Endothelial cell of umbilical vein (primary cell): ENCODE results near the gene KRT33A. TPM values are rescaled to one million over a fixed set of nuclear protein-coding genes. Genes with fewer than 3 reads are reported as not detected.

Experiments used
- BruUV-seq: library from RNA; stranded (reverse); fragments of 400-500 nt; replicated peaks from 2 replicates; lab custom pipeline; 2021; lab: Mats Ljungman, UMichigan
- CTCF ChIA-PET: fragments of 300-600, 350-600 bp; sonication (Branson Sonifier 250); formaldehyde crosslinking; loops from one replicate; lab custom pipeline; 2021; ENCODE audit warnings: antibody characterized with exemption, inconsistent platforms; lab: Charles Lee
- POLR2A ChIA-PET: fragments of 300-600, 350-600 bp; sonication (Branson Sonifier 250); formaldehyde crosslinking; loops from one replicate; lab custom pipeline; 2021; ENCODE audit warnings: antibody characterized with exemption, inconsistent platforms; lab: Charles Lee
- DNase-seq: peaks from one replicate; pipeline ENCODE4 v3.0.0-alpha.2; 2011; ENCODE audit warnings: low read depth, low spot score
- FAIRE-seq: peaks from 2 replicates; lab custom pipeline; 2011; peaks lifted over from hg19 to GRCh38; lab: Jason Lieb, UNC
- H2AFZ ChIP-seq: 2 replicates; pipeline ENCODE4 v1.6.0; 2012; ENCODE audit warnings: low read depth, low read length, control low read depth, inconsistent platforms
- H3K27ac ChIP-seq: 2 replicates; pipeline ENCODE4 v1.5.1; 2011; ENCODE audit warnings: low read depth, mild to moderate bottlenecking, control low read depth, low read length, moderate library complexity; ENCODE audit not compliant: insufficient read depth
- H3K27me3 ChIP-seq, 2 experiments: 2 replicates each; pipeline versions ENCODE4 v1.6.0 to v1.6.1; 2011; ENCODE audit warnings: low read length in 2 of 2, mixed read lengths in 1 of 2; ENCODE audit not compliant: control insufficient read depth in 2 of 2, insufficient read depth in 2 of 2
- H3K36me3 ChIP-seq, 2 experiments: 2 replicates in 1 of 2; 3 replicates in 1 of 2; pipeline ENCODE4 v1.5.1; 2011; ENCODE audit warnings: low read length in 2 of 2, mild to moderate bottlenecking in 1 of 2, moderate library complexity in 1 of 2; ENCODE audit not compliant: control insufficient read depth in 2 of 2, insufficient read depth in 2 of 2; ENCODE audit errors: extremely low read depth in 1 of 2
- H3K4me1 ChIP-seq: 3 replicates; pipeline ENCODE4 v1.5.1; 2011; ENCODE audit warnings: mild to moderate bottlenecking, low read length; ENCODE audit not compliant: control insufficient read depth, insufficient read depth; ENCODE audit errors: extremely low read depth
- H3K4me2 ChIP-seq: 2 replicates; pipeline ENCODE4 v1.6.1; 2011; ENCODE audit warnings: low read length, control low read depth, mixed read lengths; ENCODE audit not compliant: insufficient read depth
- H3K4me3 ChIP-seq, 3 experiments: fragments of 200-600 bp in 1 of 3; sonication (generic), shearing (Covaris generic) in 1 of 3; replicated peaks in 1 of 3; 2 replicates each; pipeline ENCODE4 v1.5.1; 2011 to 2016; ENCODE audit warnings: control low read depth in 3 of 3, low read length in 3 of 3, mild to moderate bottlenecking in 2 of 3, inconsistent platforms in 1 of 3, low read depth in 1 of 3, moderate library complexity in 1 of 3; ENCODE audit not compliant: insufficient read depth in 1 of 3
- H3K79me2 ChIP-seq: 2 replicates; pipeline ENCODE4 v1.6.0; 2012; ENCODE audit warnings: low read length, inconsistent platforms; ENCODE audit not compliant: control insufficient read depth, insufficient read depth
- H3K9ac ChIP-seq: replicated peaks from 2 replicates; pipeline ENCODE3; 2011; ENCODE audit warnings: low read length, control low read depth; ENCODE audit not compliant: insufficient read depth; ENCODE audit errors: extremely low read depth
- H3K9me1 ChIP-seq: replicated peaks from 3 replicates; pipeline ENCODE4 v1.6.0; 2011; ENCODE audit warnings: mild to moderate bottlenecking, low read length; ENCODE audit not compliant: control insufficient read depth, insufficient read depth; ENCODE audit errors: extremely low read depth
- H3K9me3 ChIP-seq: replicated peaks from 2 replicates; pipeline ENCODE4 v1.5.1; 2012; ENCODE audit warnings: low read length, inconsistent platforms; ENCODE audit not compliant: control insufficient read depth, insufficient read depth
- H4K20me1 ChIP-seq: replicated peaks from 2 replicates; pipeline ENCODE3; 2011; ENCODE audit warnings: mild to moderate bottlenecking, low read length; ENCODE audit not compliant: control insufficient read depth, insufficient read depth; ENCODE audit errors: extremely low read depth
- CTCF ChIP-seq, 2 donors: IDR thresholded peaks; 1 replicate in 1 of 2; 2 replicates in 1 of 2; pipeline ENCODE4 v1.5.1; 2011; ENCODE audit warnings: low read length in 2 of 2, mild to moderate bottlenecking in 2 of 2, moderate library complexity in 2 of 2, control low read depth in 1 of 2, inconsistent platforms in 1 of 2, low read depth in 1 of 2; ENCODE audit not compliant: insufficient read depth in 1 of 2; ENCODE audit errors: extremely low read depth in 1 of 2
- EZH2 ChIP-seq: IDR thresholded peaks from 2 replicates; pipeline ENCODE4 v1.6.1; 2012; ENCODE audit warnings: borderline replicate concordance, low read depth, mild to moderate bottlenecking, moderate library complexity, low read length, inconsistent platforms; ENCODE audit not compliant: severe bottlenecking
- FOS ChIP-seq: IDR thresholded peaks from 2 replicates; pipeline ENCODE4 v1.6.1; 2011; ENCODE audit warnings: mild to moderate bottlenecking, low read length, moderate library complexity, borderline replicate concordance; ENCODE audit not compliant: insufficient read depth
- GATA2 ChIP-seq: IDR thresholded peaks from 2 replicates; pipeline ENCODE4 v1.7.0; 2011; ENCODE audit warnings: low read depth, mild to moderate bottlenecking, moderate library complexity, mixed read lengths, low read length; ENCODE audit not compliant: insufficient read length, insufficient read depth
- JUN ChIP-seq: IDR thresholded peaks from 2 replicates; pipeline ENCODE4 v1.6.1; 2011; ENCODE audit warnings: borderline replicate concordance, low read depth; ENCODE audit not compliant: insufficient read length, insufficient read depth
- MAX ChIP-seq: IDR thresholded peaks from 2 replicates; pipeline ENCODE4 v1.6.1; 2011; ENCODE audit not compliant: insufficient read depth, insufficient read length
- MYC ChIP-seq: IDR thresholded peaks from one replicate; pipeline ENCODE4 v1.6.1; 2011; ENCODE audit warnings: mild to moderate bottlenecking, low read depth, low read length
- POLR2A ChIP-seq: IDR thresholded peaks from 2 replicates; pipeline ENCODE4 v1.6.1; 2012; ENCODE audit warnings: low read depth, mild to moderate bottlenecking, control low read depth, low read length
- POLR2AphosphoS5 ChIP-seq: IDR thresholded peaks from 2 replicates; pipeline ENCODE4 v1.6.1; 2012; ENCODE audit warnings: low read depth, mild to moderate bottlenecking, control low read depth, low read length, moderate library complexity; ENCODE audit not compliant: insufficient read depth
- dilution Hi-C: fragments of 300-500 bp; cut with MboI; formaldehyde crosslinking; loops from one replicate; pipeline ENCODE4 v1.15.0; 2019; ENCODE audit warnings: low sequenced_read_pairs; ENCODE audit not compliant: extremely low pct_ligation_motif_present
- intact Hi-C: fragments of 100-400 bp; cut with micrococcal nuclease; formaldehyde crosslinking; loops from one replicate; pipeline ENCODE4 v1.10.0; 2022
- polyA plus RNA-seq, 4 experiments: library from polyadenylated mRNA; depleted of rRNA in 3 of 4; stranded (reverse) in 3 of 4; unstranded in 1 of 4; fragments of >200 nt; gene quantifications; 2 replicates each; pipeline versions ENCODE4 v1.2.1 to v1.2.3, GENCODE V29; 2011 to 2012; ENCODE audit warnings: missing spikeins in 1 of 4
- total RNA-seq: library from RNA; stranded (reverse); gene quantifications from 2 replicates; pipeline ENCODE4 v1.2.3, GENCODE V29; 2021

The KRT33A gene
- total and polyA plus RNA-seq, 2 donors (not counting 3 experiments of a cell fraction or from before 2014, with no cell fraction given): not detected

DNA sequence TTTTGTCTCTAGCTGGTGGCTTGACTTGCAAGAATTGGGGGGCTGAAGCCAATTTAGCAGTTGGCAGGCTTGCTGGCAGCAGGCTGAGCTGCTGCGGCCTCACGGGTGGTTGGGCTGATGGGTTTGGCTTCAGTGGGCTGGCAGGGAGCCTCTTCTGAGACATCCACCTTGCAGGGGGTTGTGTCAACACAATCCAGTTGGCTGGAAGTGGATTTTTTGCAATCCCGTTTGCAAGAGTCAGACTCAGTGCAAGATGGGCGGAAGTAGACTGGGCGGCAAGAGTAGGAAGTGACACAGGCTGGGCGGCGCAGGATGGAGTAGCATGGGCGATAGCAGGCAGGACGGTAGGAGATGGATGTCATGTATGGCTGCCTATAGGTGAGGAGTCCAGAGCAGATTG, 43.0 kb downstream of the KRT33A start:
- no peak overlapping the region for H3K27ac ChIP-seq
- H3K9me3 ChIP-seq: no peaks in the 10 kb centered on the region
- H2AFZ ChIP-seq: no peak overlapping the region
- no peaks in the 10 kb centered on the region for H3K4me1 ChIP-seq
- dilution Hi-C loops: no loop called here
- FAIRE-seq (no peak), DNase-seq (no peak)
- H3K9me1 ChIP-seq: no peaks in the 10 kb centered on the region
- no peaks in the 10 kb centered on the region for H4K20me1 ChIP-seq
- H3K4me3 ChIP-seq: no peak overlapping the region
- intact Hi-C loops: no loop called here
- BruUV-seq: no TSS peak
- no peak overlapping the region for H3K4me2 ChIP-seq
- H3K36me3 ChIP-seq: no peaks in the 10 kb centered on the region
- no peak for TF ChIP-seq MAX
- no peak for TF ChIP-seq CTCF (IDR thresholded peaks at IDR 0.05; ENCODE audit: extremely low read depth in 1 of 2, insufficient read depth in 1 of 2, low read depth in 1 of 2, low read length in 2 of 2)
- no peaks in the 10 kb centered on the region for H3K79me2 ChIP-seq
- POLR2A ChIA-PET: no interaction called here
- no peaks in the 10 kb centered on the region for H3K27me3 ChIP-seq
- H3K9ac ChIP-seq: no peak overlapping the region
- CTCF ChIA-PET: no interaction called here

GRCh38 chr17:41304091-41304490, 46.5 kb downstream of the KRT33A start:
- Histone ChIP-seq H3K27me3 (no peaks in the 10 kb centered on the region), H3K79me2 (no peaks in the 10 kb centered on the region), H3K9me3 (no peaks in the 10 kb centered on the region), H3K4me3 (no peak overlapping the region), H3K4me1 (no peaks in the 10 kb centered on the region), H3K27ac (no peak overlapping the region), H3K36me3 (no peaks in the 10 kb centered on the region), H4K20me1 (no peaks in the 10 kb centered on the region), H3K4me2 (no peak overlapping the region), H3K9me1 (no peaks in the 10 kb centered on the region), H3K9ac (no peak overlapping the region), H2AFZ (no peak overlapping the region)
- intact Hi-C loops (no loop called here), dilution Hi-C loops (no loop called here)
- no TSS peak for BruUV-seq
- no peak for TF ChIP-seq MYC
- no peak for TF ChIP-seq CTCF (IDR thresholded peaks at IDR 0.05; ENCODE audit: extremely low read depth in 1 of 2, insufficient read depth in 1 of 2, low read depth in 1 of 2, low read length in 2 of 2)
- no peak for TF ChIP-seq GATA2
- TF ChIP-seq MAX: no peak
- no peak for TF ChIP-seq POLR2A
- no peak for TF ChIP-seq FOS
- no peak for TF ChIP-seq POLR2AphosphoS5
- no peak for TF ChIP-seq JUN
- no peak for TF ChIP-seq EZH2
- FAIRE-seq (no peak), DNase-seq (no peak)
- CTCF ChIA-PET: no interaction called here
- POLR2A ChIA-PET: no interaction called here
